Neural progenitor cell (in vitro differentiated cells): ENCODE data around the gene HSPA1A. TPM values are rescaled to one million over a fixed set of nuclear protein-coding genes. Genes with fewer than 3 reads are reported as not detected.
"Not testable (repeated sequence)": the region's sequence is repeated elsewhere in the genome, so short reads cannot be mapped to it uniquely, and the experiment has no call there.

ENCODE experiments used
- DNase-seq: peaks from one replicate; pipeline ENCODE4 v3.0.0-alpha.2; 2016; ENCODE audit warnings: low spot score
- H2AFZ ChIP-seq: fragments of 200-600 bp; sonication (generic); replicated peaks from 2 replicates; pipeline ENCODE4 v1.6.1; 2016; ENCODE audit warnings: antibody characterized with exemption
- H3F3A ChIP-seq: fragments of 200-600 bp; sonication (generic); 2 replicates; pipeline ENCODE4 v1.6.1; 2016; ENCODE audit warnings: antibody characterized with exemption, low read depth
- H3K27ac ChIP-seq: fragments of 200-600 bp; sonication (generic); 2 replicates; pipeline ENCODE4 v1.5.1; 2016; ENCODE audit warnings: mild to moderate bottlenecking
- H3K27me3 ChIP-seq: fragments of 200-600 bp; sonication (generic); 2 replicates; pipeline ENCODE4 v1.6.1; 2016; ENCODE audit warnings: mild to moderate bottlenecking, moderate library complexity
- H3K36me3 ChIP-seq: fragments of 200-600 bp; sonication (generic); 2 replicates; pipeline ENCODE4 v1.5.1; 2016
- H3K4me1 ChIP-seq: fragments of 200-600 bp; sonication (generic); 2 replicates; pipeline ENCODE4 v1.6.1; 2016; ENCODE audit warnings: mixed run types
- H3K4me2 ChIP-seq: fragments of 200-600 bp; sonication (generic); 2 replicates; pipeline ENCODE4 v1.6.1; 2016
- H3K4me3 ChIP-seq: fragments of 200-600 bp; sonication (generic); 2 replicates; pipeline ENCODE4 v1.5.1; 2016
- H3K79me2 ChIP-seq: fragments of 200-600 bp; sonication (generic); 2 replicates; pipeline ENCODE4 v1.6.1; 2016; ENCODE audit warnings: low read depth
- H3K9ac ChIP-seq: fragments of 200-600 bp; sonication (generic); 2 replicates; pipeline ENCODE4 v1.6.1; 2016
- H3K9me3 ChIP-seq: fragments of 200-600 bp; sonication (generic); 2 replicates; pipeline ENCODE4 v1.5.1; 2016; ENCODE audit warnings: low read depth
- H4K20me1 ChIP-seq: fragments of 200-600 bp; sonication (generic); 2 replicates; pipeline ENCODE4 v1.6.1; 2016; ENCODE audit warnings: low read depth
- H3K27ac Mint-ChIP-seq: 3 replicates; pipeline ENCODE4 v1.8.0; 2021; ENCODE audit warnings: mixed read lengths
- H3K27me3 Mint-ChIP-seq: 2 replicates; pipeline ENCODE4 v1.8.0; 2022; ENCODE audit warnings: low read depth, mild to moderate bottlenecking, inconsistent platforms, moderate library complexity, mixed read lengths; ENCODE audit not compliant: insufficient read depth
- H3K36me3 Mint-ChIP-seq: 3 replicates; pipeline ENCODE4 v1.8.0; 2021; ENCODE audit warnings: mixed read lengths
- H3K4me1 Mint-ChIP-seq: 3 replicates; pipeline ENCODE4 v1.8.0; 2021; ENCODE audit warnings: mixed read lengths
- H3K4me3 Mint-ChIP-seq: 3 replicates; pipeline ENCODE4 v1.8.0; 2021; ENCODE audit warnings: mild to moderate bottlenecking, moderate library complexity, mixed read lengths
- H3K9me3 Mint-ChIP-seq: 3 replicates; pipeline ENCODE4 v1.8.0; 2020; ENCODE audit warnings: mixed read lengths
- CTCF ChIP-seq: fragments of 200-600 bp; sonication (generic); IDR thresholded peaks from 2 replicates; pipeline ENCODE4 v1.5.1; 2017; ENCODE audit warnings: antibody characterized with exemption, mild to moderate bottlenecking
- EZH2 ChIP-seq: fragments of 200-600 bp; sonication (generic); IDR thresholded peaks from 2 replicates; pipeline ENCODE4 v1.6.1; 2017; ENCODE audit warnings: antibody characterized with exemption, mild to moderate bottlenecking, moderate library complexity
- EZH2phosphoT487 ChIP-seq: fragments of 200-600 bp; sonication (generic); IDR thresholded peaks from 2 replicates; pipeline ENCODE4 v1.6.1; 2017; ENCODE audit warnings: antibody characterized with exemption
- total RNA-seq: library from RNA; depleted of rRNA; stranded (reverse); fragments of >200 nt; gene quantifications from 2 replicates; pipeline ENCODE4 v1.2.3, GENCODE V29; 2015; ENCODE audit warnings: low replicate concordance

Gene HSPA1A
- total RNA-seq, 1 donor from 2014 or later, result 36.0 TPM

GRCh38 chr6:31861919-31862343 is 46.6 kb downstream of the HSPA1A start:
- H3K4me1 Mint-ChIP-seq, result peaks cover 32% of the 10 kb centered on the region
- H3K27me3 Mint-ChIP-seq, result peaks cover 8% of the 10 kb centered on the region
- Histone ChIP-seq H3K4me1 (no peaks in the 10 kb centered on the region), H3F3A (peaks cover 26% of the 10 kb centered on the region), H3K4me2 (peak overlapping the region; percentile 86), H3K9ac (peak overlapping the region; percentile 28), H3K4me3 (peak overlapping the region; percentile 75), H3K36me3 (no peaks in the 10 kb centered on the region), H3K79me2 (peaks cover 6% of the 10 kb centered on the region), H4K20me1 (no peaks in the 10 kb centered on the region), H3K27ac (no peak overlapping the region), H2AFZ (no peak overlapping the region), H3K9me3 (no peaks in the 10 kb centered on the region), H3K27me3 (no peaks in the 10 kb centered on the region)
- peaks cover 4% of the 10 kb centered on the region for H3K36me3 Mint-ChIP-seq
- TF ChIP-seq EZH2phosphoT487, result no peak
- TF ChIP-seq CTCF, result no peak
- no peak for TF ChIP-seq EZH2
- H3K27ac Mint-ChIP-seq, result no peak overlapping the region
- no peaks in the 10 kb centered on the region for H3K9me3 Mint-ChIP-seq
- H3K4me3 Mint-ChIP-seq, result peak overlapping the region; percentile 98
- no peak for DNase-seq

- Histone ChIP-seq H3K79me2 (peaks cover 6% of the 10 kb centered on the region), H3K27ac (peak within 1 kb of the TSS; percentile 84), H3K27me3 (no peaks in the 10 kb centered on the region), H3K9ac (peak within 1 kb of the TSS; percentile 28), H4K20me1 (no peaks in the 10 kb centered on the region), H3K4me1 (no peaks in the 10 kb centered on the region), H3K36me3 (no peaks in the 10 kb centered on the region), H3K4me3 (peak within 1 kb of the TSS; percentile 75), H2AFZ (peak within 1 kb of the TSS; percentile 69), H3F3A (peaks cover 26% of the 10 kb centered on the region), H3K9me3 (no peaks in the 10 kb centered on the region), H3K4me2 (peak within 1 kb of the TSS; percentile 86)
- Mint-ChIP-seq H3K4me3 (peak within 1 kb of the TSS; percentile 98), H3K36me3 (peaks cover 3% of the 10 kb centered on the region), H3K27ac (peak within 1 kb of the TSS; percentile 61), H3K9me3 (no peaks in the 10 kb centered on the region), H3K4me1 (peaks cover 32% of the 10 kb centered on the region), H3K27me3 (peaks cover 8% of the 10 kb centered on the region)
- TF ChIP-seq EZH2 (no peak), CTCF (no peak), EZH2phosphoT487 (no peak)
- DNase-seq, result peak; percentile 100
These were observed 47.2 kb downstream of the HSPA1A start, which contains the start of gene NEU1 for GRCh38 chr6:31862344-31863235. TSS of gene NEU1 (minus strand) at chr6:31862821. CDS start at chr6:31862776, 45 bp downstream.

GRCh38 chr6:31864123-31864562 is 48.8 kb downstream of the HSPA1A start:
- not testable (repeated sequence) for H3K36me3 ChIP-seq, H3K79me2 ChIP-seq, H3K9ac ChIP-seq, DNase-seq, H3K27me3 ChIP-seq, H3K36me3 Mint-ChIP-seq, H4K20me1 ChIP-seq, H3K4me1 ChIP-seq, H3K9me3 Mint-ChIP-seq, H3K9me3 ChIP-seq
- Histone ChIP-seq H3F3A (peaks cover 28% of the 10 kb centered on the region), H3K4me3 (peak overlapping the region; percentile 75), H3K4me2 (peak overlapping the region; percentile 74), H2AFZ (peak overlapping the region; percentile 69), H3K27ac (peak overlapping the region; percentile 84)
- Mint-ChIP-seq H3K4me1 (peaks cover 39% of the 10 kb centered on the region), H3K27ac (peak overlapping the region; percentile 61), H3K4me3 (peak overlapping the region; percentile 98), H3K27me3 (peaks cover 10% of the 10 kb centered on the region)

- H3K4me3 Mint-ChIP-seq, result peak overlapping the region; percentile 98
- H3K9ac ChIP-seq, result no peak overlapping the region
- peak overlapping the region; percentile 34 for H3K27ac Mint-ChIP-seq
These were observed 49.5 kb downstream of the HSPA1A start for GRCh38 chr6:31864818-31865204.

More at GRCh38 chr6:31864818-31865204, 49.5 kb downstream of the HSPA1A start:
- Mint-ChIP-seq H3K9me3 (no peaks in the 10 kb centered on the region), H3K36me3 (peaks cover 3% of the 10 kb centered on the region), H3K27me3 (peaks cover 10% of the 10 kb centered on the region), H3K4me1 (peaks cover 42% of the 10 kb centered on the region)
- Histone ChIP-seq H3F3A (peaks cover 28% of the 10 kb centered on the region), H4K20me1 (no peaks in the 10 kb centered on the region), H3K79me2 (peaks cover 6% of the 10 kb centered on the region), H2AFZ (no peak overlapping the region), H3K9me3 (no peaks in the 10 kb centered on the region), H3K27ac (no peak overlapping the region), H3K4me2 (peak overlapping the region; percentile 74), H3K4me1 (no peaks in the 10 kb centered on the region), H3K4me3 (no peak overlapping the region), H3K36me3 (no peaks in the 10 kb centered on the region), H3K27me3 (no peaks in the 10 kb centered on the region)
- no peak for DNase-seq
- TF ChIP-seq EZH2 (no peak), CTCF (no peak), EZH2phosphoT487 (no peak)
